Loucy (cell line): ENCODE data around the gene BPI.

ENCODE experiments used
- H2AFZ ChIP-seq: fragments of 200-600 bp; sonication (generic); 2 replicates; pipeline ENCODE4 v1.6.0; 2016; ENCODE audit warnings: antibody characterized with exemption, mild to moderate bottlenecking, low read length, moderate library complexity
- H3F3A ChIP-seq: fragments of 200-600 bp; 2 replicates; pipeline ENCODE4 v1.6.0; 2016; ENCODE audit warnings: antibody characterized with exemption, low read depth, mild to moderate bottlenecking
- H3K27me3 ChIP-seq: fragments of 200-600 bp; sonication (generic); 2 replicates; pipeline ENCODE4 v1.6.1; 2014; ENCODE audit warnings: low read length, mild to moderate bottlenecking; ENCODE audit not compliant: insufficient read depth, poor library complexity, severe bottlenecking
- H3K36me3 ChIP-seq: fragments of 200-600 bp; sonication (generic); 2 replicates; pipeline ENCODE4 v1.6.1; 2016; ENCODE audit warnings: low read length; ENCODE audit not compliant: insufficient read depth
- H3K4me1 ChIP-seq: fragments of 200-600 bp; sonication (generic); 2 replicates; pipeline ENCODE4 v1.5.1; 2014; ENCODE audit warnings: low read length, mild to moderate bottlenecking; ENCODE audit not compliant: insufficient read depth, poor library complexity, severe bottlenecking
- H3K4me2 ChIP-seq: fragments of 200-600 bp; sonication (generic); 2 replicates; pipeline ENCODE4 v1.6.0; 2014; ENCODE audit warnings: antibody characterized with exemption, low read length, low read depth, mild to moderate bottlenecking; ENCODE audit not compliant: poor library complexity, severe bottlenecking
- H3K4me3 ChIP-seq: fragments of 200-600 bp; sonication (generic); 2 replicates; pipeline ENCODE4 v1.5.1; 2014; ENCODE audit warnings: low read length, mild to moderate bottlenecking, mixed read lengths; ENCODE audit not compliant: poor library complexity, severe bottlenecking
- H3K79me2 ChIP-seq: fragments of 200-600 bp; sonication (generic); 2 replicates; pipeline ENCODE4 v1.6.1; 2014; ENCODE audit warnings: low read length; ENCODE audit not compliant: insufficient read depth
- H3K9ac ChIP-seq: fragments of 200-600 bp; sonication (generic); 2 replicates; pipeline ENCODE4 v1.6.0; 2014; ENCODE audit warnings: mild to moderate bottlenecking, low read depth, low read length, moderate library complexity; ENCODE audit not compliant: poor library complexity, severe bottlenecking
- H3K9me2 ChIP-seq: fragments of 200-600 bp; sonication (generic); replicated peaks from 2 replicates; pipeline ENCODE4 v1.6.1; 2016; ENCODE audit warnings: low read depth, low read length, mixed read lengths
- H3K9me3 ChIP-seq: fragments of 200-600 bp; sonication (generic); 2 replicates; pipeline ENCODE4 v1.6.1; 2014; ENCODE audit warnings: mild to moderate bottlenecking, antibody characterized with exemption, low read length, low read depth; ENCODE audit not compliant: insufficient read depth
- H4K20me1 ChIP-seq: fragments of 200-600 bp; sonication (generic); 2 replicates; pipeline ENCODE4 v1.6.0; 2014; ENCODE audit warnings: antibody characterized with exemption, low read length, mild to moderate bottlenecking; ENCODE audit not compliant: insufficient read depth, poor library complexity, severe bottlenecking
- EZH2phosphoT487 ChIP-seq: fragments of 200-600 bp; IDR thresholded peaks from 2 replicates; pipeline ENCODE4 v1.6.1; 2018; ENCODE audit warnings: antibody characterized with exemption, mild to moderate bottlenecking, moderate library complexity, borderline replicate concordance
- TF ChIP-seq, protein P1 (sequence below): fragments of 200-600 bp; sonication (generic); conservative IDR thresholded peaks from 2 replicates; pipeline ENCODE4 v1.5.1; 2014; ENCODE audit warnings: mild to moderate bottlenecking, antibody characterized with exemption, low read length

Gene BPI

GRCh38 chr20:38299963-38300362, 4.0 kb upstream of the BPI start:
- peaks cover 19% of the 10 kb centered on the region for H3K4me1 ChIP-seq
- no peak overlapping the region for H3K4me3 ChIP-seq
- no peak overlapping the region for H3K9ac ChIP-seq
- H4K20me1 ChIP-seq, result no peaks in the 10 kb centered on the region
- no peak overlapping the region for H2AFZ ChIP-seq
- TF ChIP-seq, protein P1, sequence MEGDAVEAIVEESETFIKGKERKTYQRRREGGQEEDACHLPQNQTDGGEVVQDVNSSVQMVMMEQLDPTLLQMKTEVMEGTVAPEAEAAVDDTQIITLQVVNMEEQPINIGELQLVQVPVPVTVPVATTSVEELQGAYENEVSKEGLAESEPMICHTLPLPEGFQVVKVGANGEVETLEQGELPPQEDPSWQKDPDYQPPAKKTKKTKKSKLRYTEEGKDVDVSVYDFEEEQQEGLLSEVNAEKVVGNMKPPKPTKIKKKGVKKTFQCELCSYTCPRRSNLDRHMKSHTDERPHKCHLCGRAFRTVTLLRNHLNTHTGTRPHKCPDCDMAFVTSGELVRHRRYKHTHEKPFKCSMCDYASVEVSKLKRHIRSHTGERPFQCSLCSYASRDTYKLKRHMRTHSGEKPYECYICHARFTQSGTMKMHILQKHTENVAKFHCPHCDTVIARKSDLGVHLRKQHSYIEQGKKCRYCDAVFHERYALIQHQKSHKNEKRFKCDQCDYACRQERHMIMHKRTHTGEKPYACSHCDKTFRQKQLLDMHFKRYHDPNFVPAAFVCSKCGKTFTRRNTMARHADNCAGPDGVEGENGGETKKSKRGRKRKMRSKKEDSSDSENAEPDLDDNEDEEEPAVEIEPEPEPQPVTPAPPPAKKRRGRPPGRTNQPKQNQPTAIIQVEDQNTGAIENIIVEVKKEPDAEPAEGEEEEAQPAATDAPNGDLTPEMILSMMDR, result no peak
- TF ChIP-seq EZH2phosphoT487, result no peak
- H3F3A ChIP-seq, result no peaks in the 10 kb centered on the region
- no peaks in the 10 kb centered on the region for H3K9me3 ChIP-seq
- H3K27me3 ChIP-seq, result no peaks in the 10 kb centered on the region
- H3K9me2 ChIP-seq, result no peaks in the 10 kb centered on the region
- H3K4me2 ChIP-seq, result no peak overlapping the region
- no peaks in the 10 kb centered on the region for H3K36me3 ChIP-seq
- no peaks in the 10 kb centered on the region for H3K79me2 ChIP-seq

GRCh38 chr20:38300438-38300837, 3.5 kb upstream of the BPI start:
- Histone ChIP-seq H3K79me2 (no peaks in the 10 kb centered on the region), H4K20me1 (no peaks in the 10 kb centered on the region), H3K9ac (no peak overlapping the region), H3K36me3 (no peaks in the 10 kb centered on the region), H3K4me3 (no peak overlapping the region), H3K4me1 (peaks cover 19% of the 10 kb centered on the region), H3K9me2 (no peaks in the 10 kb centered on the region), H3K4me2 (no peak overlapping the region), H3K9me3 (no peaks in the 10 kb centered on the region), H3F3A (no peaks in the 10 kb centered on the region), H2AFZ (no peak overlapping the region), H3K27me3 (no peaks in the 10 kb centered on the region)
- TF ChIP-seq, protein P1, result no peak
- no peak for TF ChIP-seq EZH2phosphoT487

- H4K20me1 ChIP-seq, result no peaks in the 10 kb centered on the region
- no peaks in the 10 kb centered on the region for H3K27me3 ChIP-seq
- no peaks in the 10 kb centered on the region for H3K9me3 ChIP-seq
- no peak overlapping the region for H3K9ac ChIP-seq
- no peak overlapping the region for H2AFZ ChIP-seq
- TF ChIP-seq, protein P1, result no peak
- no peak for TF ChIP-seq EZH2phosphoT487
- H3K4me3 ChIP-seq, result no peak overlapping the region
- H3K4me2 ChIP-seq, result no peak overlapping the region
- H3F3A ChIP-seq, result no peaks in the 10 kb centered on the region
- H3K36me3 ChIP-seq, result no peaks in the 10 kb centered on the region
- H3K4me1 ChIP-seq, result peaks cover 19% of the 10 kb centered on the region
- no peaks in the 10 kb centered on the region for H3K79me2 ChIP-seq
- H3K9me2 ChIP-seq, result no peaks in the 10 kb centered on the region
Measured at GRCh38 chr20:38301309-38301708, 2.6 kb upstream of the BPI start.
